K562 (cell line): ENCODE data around the gene PPT2. TPM values are rescaled to one million over a fixed set of nuclear protein-coding genes. Genes with fewer than 3 reads are reported as not detected.

Experiments used
- FOS ChIP-seq: IDR thresholded peaks from 3 replicates; pipeline ENCODE4 v1.6.1; 2011; ENCODE audit not compliant: insufficient read length; ENCODE audit errors: extremely low read depth
- GATA2 ChIP-seq: sonication (generic); formaldehyde crosslinking; IDR thresholded peaks from 2 replicates; pipeline ENCODE4 v1.4.0; 2020; ENCODE audit warnings: mild to moderate bottlenecking, missing genetic modification reagents
- SMC3 ChIP-seq: conservative IDR thresholded peaks from 2 replicates; pipeline ENCODE4 v1.6.1; 2011; ENCODE audit warnings: low read depth, low read length, improper control_type of control experiment; ENCODE audit not compliant: insufficient read depth
- SPI1 ChIP-seq: IDR thresholded peaks from 2 replicates; pipeline ENCODE4 v1.6.1; 2011; ENCODE audit warnings: low read depth, low read length, control low read depth, borderline replicate concordance
- ZBTB17 ChIP-seq: fragments of 450-650 bp; formaldehyde crosslinking; IDR thresholded peaks from 2 replicates; pipeline ENCODE4 v1.4.0; 2020; ENCODE audit warnings: mild to moderate bottlenecking
- ZNF263 ChIP-seq: sonication (generic); formaldehyde crosslinking; IDR thresholded peaks from 2 replicates; pipeline ENCODE4 v1.8.0; 2022; ENCODE audit warnings: mild to moderate bottlenecking, missing genetic modification reagents, borderline replicate concordance
- ZNF583 ChIP-seq: fragments of 250-450 bp; sonication (Bioruptor Pico); IDR thresholded peaks from 2 replicates; pipeline ENCODE4 v1.4.0; 2020
- polyA plus RNA-seq, 8 experiments: library from polyadenylated mRNA; depleted of rRNA in 4 of 8; stranded (reverse) in 5 of 8; unstranded in 3 of 8; fragments of >200 nt; fragmentation: Nextera tagmentation in 2 of 8; fragmentation: Illumina TruSeq in 1 of 8; extraction: Ambion mirVana in 2 of 8; extraction: Trizol in 1 of 8; gene quantifications; 2 replicates each; pipeline versions ENCODE4 v1.2.1 to v1.2.3, GENCODE V29; 2011 to 2014; ENCODE audit warnings: inconsistent platforms in 1 of 8, missing spikeins in 1 of 8
- total RNA-seq, 7 experiments: library from RNA; depleted of rRNA in 6 of 7; stranded (reverse); fragments of >200 nt in 6 of 7; fragmentation: Illumina TruSeq in 2 of 7; extraction: Trizol in 2 of 7; gene quantifications; 2 replicates each; pipeline versions ENCODE4 v1.2.1 to v1.2.3, GENCODE V29; 2011 to 2021; ENCODE audit warnings: low replicate concordance in 1 of 7
- TF ChIP-seq, protein P1 (sequence below): fragments of 200-400 bp; formaldehyde crosslinking; IDR thresholded peaks from 2 replicates; pipeline ENCODE4 v1.6.1; 2017; ENCODE audit warnings: mild to moderate bottlenecking, low read depth, low read length, moderate library complexity

Gene PPT2
- total and polyA plus RNA-seq, 9 of the 15 experiments (the other 6 are each of a cell fraction or from before 2014, with no cell fraction given) = 27.4 to 98.8 (median 69.9) TPM

DNA sequence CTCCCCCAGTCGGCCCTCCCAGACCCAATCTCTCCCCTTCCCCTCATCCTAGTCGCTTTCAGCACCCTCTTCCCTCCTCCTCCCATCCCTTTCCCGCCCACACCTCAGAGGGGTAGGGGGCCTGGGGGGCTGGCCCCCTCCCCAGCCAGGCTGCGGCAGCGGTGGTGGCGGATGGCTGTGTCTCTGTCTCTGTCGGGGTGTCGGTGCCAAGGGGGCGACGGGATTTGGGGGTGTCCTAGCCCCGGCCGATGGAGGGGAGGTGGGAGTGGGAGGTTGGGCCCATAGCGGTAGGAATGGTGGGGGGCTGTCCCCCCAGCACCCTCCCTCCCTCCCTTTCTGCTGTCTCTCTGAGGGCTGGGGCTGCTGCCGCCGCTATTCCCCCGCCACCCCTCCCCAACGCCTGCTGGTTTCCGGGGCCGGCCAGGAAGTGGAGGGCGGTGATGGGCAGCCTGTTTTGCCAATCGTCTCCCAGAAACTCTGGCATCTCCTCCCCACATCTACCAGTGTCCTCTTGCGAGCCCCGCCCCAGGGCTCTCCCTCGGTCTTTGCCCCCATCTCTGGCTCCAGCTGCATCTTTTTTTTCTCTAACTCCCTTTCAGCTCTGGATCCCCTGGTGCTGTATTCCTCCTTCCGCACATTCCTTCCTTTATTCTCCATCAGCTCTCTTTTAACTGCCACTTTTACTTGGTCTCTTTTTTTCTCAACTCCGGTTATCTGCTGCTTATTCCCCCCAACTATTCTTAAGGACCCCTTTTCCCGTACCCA is 22.0 kb downstream of the PPT2 start, which contains the start of gene AGPAT1 (continued):
- TF ChIP-seq SPI1 (peak; percentile 41; the same call in 1 of the 2 replicates), ZNF583 (CRISPR knock-in tag) (no peak), ZBTB17 (no peak), FOS (peak; percentile 76), SMC3 (no peak), ZNF263 (peak; percentile 12; the same call in 1 of the 2 replicates), GATA2 (CRISPR knock-in tag) (no peak)
- TF ChIP-seq, protein P1, sequence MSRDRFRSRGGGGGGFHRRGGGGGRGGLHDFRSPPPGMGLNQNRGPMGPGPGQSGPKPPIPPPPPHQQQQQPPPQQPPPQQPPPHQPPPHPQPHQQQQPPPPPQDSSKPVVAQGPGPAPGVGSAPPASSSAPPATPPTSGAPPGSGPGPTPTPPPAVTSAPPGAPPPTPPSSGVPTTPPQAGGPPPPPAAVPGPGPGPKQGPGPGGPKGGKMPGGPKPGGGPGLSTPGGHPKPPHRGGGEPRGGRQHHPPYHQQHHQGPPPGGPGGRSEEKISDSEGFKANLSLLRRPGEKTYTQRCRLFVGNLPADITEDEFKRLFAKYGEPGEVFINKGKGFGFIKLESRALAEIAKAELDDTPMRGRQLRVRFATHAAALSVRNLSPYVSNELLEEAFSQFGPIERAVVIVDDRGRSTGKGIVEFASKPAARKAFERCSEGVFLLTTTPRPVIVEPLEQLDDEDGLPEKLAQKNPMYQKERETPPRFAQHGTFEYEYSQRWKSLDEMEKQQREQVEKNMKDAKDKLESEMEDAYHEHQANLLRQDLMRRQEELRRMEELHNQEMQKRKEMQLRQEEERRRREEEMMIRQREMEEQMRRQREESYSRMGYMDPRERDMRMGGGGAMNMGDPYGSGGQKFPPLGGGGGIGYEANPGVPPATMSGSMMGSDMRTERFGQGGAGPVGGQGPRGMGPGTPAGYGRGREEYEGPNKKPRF = no peak
